GM21528 (cell line): ENCODE data around the gene ATG9A.

Source experiments
- ATAC-seq: cut with Tn5 transposase; IDR thresholded peaks from one replicate; pipeline ENCODE4 v1.9.1; 2021; ENCODE audit warnings: mild to moderate bottlenecking, moderate library complexity; ENCODE audit not compliant: unreplicated experiment, low FRiP score

Gene ATG9A

GRCh38 chr2:219252900-219253752 is 23.7 kb upstream of the ATG9A start, which contains the start of gene TUBA4B:
Gene TUBA4B, plus strand, starts transcription at chr2:219253243. Its CDS starts 165 bp downstream, at chr2:219253408.
- peak; percentile 20 for ATAC-seq

GRCh38 chr2:219252570-219252899 is 23.1 kb upstream of the ATG9A start:
- no peak for ATAC-seq

GRCh38 chr2:219252084-219252483 is 22.6 kb upstream of the ATG9A start:
- no peak for ATAC-seq

GRCh38 chr2:219251656-219252055 is 22.2 kb upstream of the ATG9A start:
- ATAC-seq = no peak

GRCh38 chr2:219250049-219250781 is 20.8 kb upstream of the ATG9A start:
- no peak for ATAC-seq

- ATAC-seq = peak; percentile 36
These were observed 20.0 kb upstream of the ATG9A start for GRCh38 chr2:219249203-219249980.

GRCh38 chr2:219248845-219249202 is 19.4 kb upstream of the ATG9A start:
- no peak for ATAC-seq

- ATAC-seq = no peak
These were observed 18.5 kb upstream of the ATG9A start for GRCh38 chr2:219247678-219248642.

- no peak for ATAC-seq
These were observed 17.1 kb upstream of the ATG9A start for GRCh38 chr2:219246559-219246958.

- ATAC-seq = no peak
These were observed 16.4 kb upstream of the ATG9A start for GRCh38 chr2:219245899-219246230.

GRCh38 chr2:219245148-219245898 is 15.9 kb upstream of the ATG9A start, which contains the start of the genes GLB1L and STK16:
Gene GLB1L, minus strand, starts transcription at chr2:219245444. Its CDS starts 1,871 bp downstream, at chr2:219243573.
Gene STK16, plus strand, starts transcription at chr2:219245479. Its CDS starts 521 bp downstream, at chr2:219246000.
- ATAC-seq = peak; percentile 70

GRCh38 chr2:219244789-219245147 is 15.3 kb upstream of the ATG9A start:
- ATAC-seq = no peak

GRCh38 chr2:219243291-219243761 is 13.9 kb upstream of the ATG9A start:
- no peak for ATAC-seq

GRCh38 chr2:219234331-219234730 is 4.9 kb upstream of the ATG9A start:
- ATAC-seq = no peak

- ATAC-seq = no peak
These were observed 664 bp upstream of the ATG9A start for GRCh38 chr2:219230059-219230540.

- ATAC-seq = peak; percentile 1
These were observed 528 bp downstream of the ATG9A start for GRCh38 chr2:219228911-219229304.

- ATAC-seq = no peak
These were observed 1.2 kb downstream of the ATG9A start for GRCh38 chr2:219228041-219228910.

- ATAC-seq = no peak
These were observed 4.1 kb downstream of the ATG9A start for GRCh38 chr2:219225350-219225749.
